Measurements from ENCODE around the gene PIGK.

- TF ChIP-seq CTCF (IDR thresholded peaks at IDR 0.05; ENCODE audit: insufficient read depth, low read depth, low read length) = no peak
- TF ChIP-seq EZH2 (IDR thresholded peaks at IDR 0.05; ENCODE audit: insufficient read depth, low read length) = no peak
Measured at GRCh38 chr1:77239311-77239710, 20.1 kb upstream of the PIGK start.
